GM23248 (cell line): Measurements from ENCODE around the gene NFX1.
"Not testable (repeated sequence)": the region's sequence is repeated elsewhere in the genome, so short reads cannot be mapped to it uniquely, and the experiment has no call there.

Source experiments
- EZH2 ChIP-seq: fragments of 200-600 bp; sonication (generic); IDR thresholded peaks from 2 replicates; pipeline ENCODE4 v1.6.1; 2018; ENCODE audit warnings: antibody characterized with exemption, mild to moderate bottlenecking; ENCODE audit not compliant: insufficient read depth, poor library complexity, severe bottlenecking
- EZH2phosphoT487 ChIP-seq: fragments of 200-600 bp; sonication (generic); IDR thresholded peaks from 2 replicates; pipeline ENCODE4 v1.6.1; 2018; ENCODE audit warnings: antibody characterized with exemption, moderate library complexity, mild to moderate bottlenecking, low read depth; ENCODE audit not compliant: insufficient read depth

- TF ChIP-seq EZH2phosphoT487, EZH2: not testable (repeated sequence)
Observed at GRCh38 chr9:33385536-33385935, 95.2 kb downstream of the NFX1 start.
